Fibroblast of mammary gland (primary cell): ENCODE results near the gene NFAT5.

Source experiments
- DNase-seq: peaks from one replicate; pipeline ENCODE4 v3.0.0-alpha.2; 2010; ENCODE audit warnings: low read depth
- H3K4me3 ChIP-seq: 2 replicates; pipeline ENCODE4 v1.5.1; 2011; ENCODE audit warnings: low read depth, mild to moderate bottlenecking, low read length, moderate library complexity; ENCODE audit not compliant: control insufficient read depth
- CTCF ChIP-seq: conservative IDR thresholded peaks from 2 replicates; pipeline ENCODE4 v1.5.1; 2011; ENCODE audit warnings: low read depth, low read length, inconsistent platforms; ENCODE audit not compliant: control insufficient read depth, insufficient read depth

Gene NFAT5

GRCh38 chr16:69693916-69694315 is 128.2 kb downstream of the NFAT5 start:
- H3K4me3 ChIP-seq: no peak overlapping the region
- no peak for TF ChIP-seq CTCF
- no peak for DNase-seq

- no peak overlapping the region for H3K4me3 ChIP-seq
- no peak for TF ChIP-seq CTCF
- DNase-seq: no peak
These were observed 132.6 kb downstream of the NFAT5 start for GRCh38 chr16:69698404-69698803.

DNA sequence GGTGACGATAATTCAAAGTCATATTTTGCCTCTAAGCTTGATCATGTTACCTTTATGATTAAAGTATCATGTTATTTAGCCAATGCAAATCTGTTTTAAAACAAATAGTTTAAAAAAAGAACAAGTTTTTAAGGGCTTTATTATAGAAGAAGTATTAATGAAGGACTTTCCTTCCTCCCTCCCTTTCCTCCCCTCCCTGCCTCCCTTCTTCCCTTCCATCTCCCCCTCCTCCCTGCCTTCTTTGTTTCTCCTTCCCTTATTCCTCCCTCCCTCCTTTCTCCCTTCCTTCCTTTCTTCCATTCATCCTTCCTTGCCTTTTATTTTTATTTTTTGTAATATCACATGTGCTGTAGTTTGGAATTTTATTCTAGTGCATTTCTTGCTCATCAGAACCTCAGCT is 134.1 kb downstream of the NFAT5 start:
- no peak for TF ChIP-seq CTCF
- H3K4me3 ChIP-seq: no peak overlapping the region

GRCh38 chr16:69701452-69701851 is 135.7 kb downstream of the NFAT5 start:
- no peak for TF ChIP-seq CTCF
- no peak for DNase-seq
- no peak overlapping the region for H3K4me3 ChIP-seq

More for the DNA sequence above, 134.1 kb downstream of the NFAT5 start:
- no peak for DNase-seq

DNA sequence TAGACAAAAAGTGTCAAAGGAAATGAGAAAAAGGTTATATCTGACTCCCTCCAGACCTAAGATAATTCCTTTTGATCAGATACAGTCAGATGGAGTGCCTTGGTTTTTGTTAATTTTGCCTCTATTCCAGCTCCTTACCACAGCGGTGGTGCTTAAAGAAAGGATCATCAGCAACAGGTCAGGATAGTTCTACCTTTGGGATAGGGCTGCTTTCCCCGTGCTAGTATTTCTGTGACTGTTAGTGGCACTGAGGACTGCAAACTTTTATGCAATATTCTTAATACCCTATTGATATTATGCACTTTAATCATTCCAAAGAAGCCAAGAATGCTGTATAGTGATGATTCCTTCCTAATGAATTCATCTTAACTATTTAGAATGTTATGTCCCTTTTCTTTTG is 136.1 kb downstream of the NFAT5 start:
- no peak for TF ChIP-seq CTCF
- DNase-seq: no peak
- no peak overlapping the region for H3K4me3 ChIP-seq

- DNase-seq: peak; percentile 44
- H3K4me3 ChIP-seq: no peak overlapping the region
- no peak for TF ChIP-seq CTCF
These were observed 137.9 kb downstream of the NFAT5 start for GRCh38 chr16:69703638-69704037.
